Fibroblast of mammary gland (primary cell): ENCODE data around the gene SELE.

Experiments used
- DNase-seq: peaks from one replicate; pipeline ENCODE4 v3.0.0-alpha.2; 2010; ENCODE audit warnings: low read depth
- H3K4me3 ChIP-seq: 2 replicates; pipeline ENCODE4 v1.5.1; 2011; ENCODE audit warnings: low read depth, mild to moderate bottlenecking, low read length, moderate library complexity; ENCODE audit not compliant: control insufficient read depth
- CTCF ChIP-seq: conservative IDR thresholded peaks from 2 replicates; pipeline ENCODE4 v1.5.1; 2011; ENCODE audit warnings: low read depth, low read length, inconsistent platforms; ENCODE audit not compliant: control insufficient read depth, insufficient read depth

SELE gene

GRCh38 chr1:169676001-169676400 lies 57.9 kb downstream of the SELE start:
- TF ChIP-seq CTCF = no peak
- no peak overlapping the region for H3K4me3 ChIP-seq
- DNase-seq = peak; percentile 80
